Pancreas (tissue), 10 donors: ENCODE results near the gene CCNE1. TPM values are rescaled to one million over a fixed set of nuclear protein-coding genes. Genes with fewer than 3 reads are reported as not detected.
"Not testable (repeated sequence)": the region's sequence is repeated elsewhere in the genome, so short reads cannot be mapped to it uniquely, and the experiment has no call there.

Experiments used
- ATAC-seq, 4 donors: fragments of 200-7000 bp; cut with Tn5 transposase; one replicate each; pipeline versions ENCODE4 v1.8.0 to v1.9.1; 2020; ENCODE audit warnings: mild to moderate bottlenecking in 4 of 4, moderate library complexity in 4 of 4
- DNase-seq, 6 donors: peaks; one replicate each; pipeline ENCODE4 v3.0.0-alpha.2; 2020
- FAIRE-seq: peaks from 2 replicates; lab custom pipeline; 2012; peaks lifted over from hg19 to GRCh38; lab: Jason Lieb, UNC
- H3K27ac ChIP-seq, 4 donors: fragments of 200-600 bp; sonication (generic); 1 replicate in 3 of 4; 2 replicates in 1 of 4; pipeline versions ENCODE4 v1.5.0 to v1.8.0; 2020
- H3K27me3 ChIP-seq, 4 donors: fragments of 200-600 bp; one replicate each; pipeline ENCODE4 v1.8.0; 2021
- H3K36me3 ChIP-seq, 3 donors: fragments of 200-600 bp; sonication (generic) in 1 of 3; one replicate each; pipeline versions ENCODE4 v1.5.0 to v1.8.0; 2020 to 2021
- H3K4me1 ChIP-seq, 3 donors: fragments of 200-600 bp; one replicate each; pipeline ENCODE4 v1.8.0; 2021
- H3K4me3 ChIP-seq, 4 donors: fragments of 200-600 bp; sonication (generic) in 2 of 4; one replicate each; pipeline versions ENCODE4 v1.5.0 to v1.8.0; 2020 to 2021
- H3K9me3 ChIP-seq, 4 donors: fragments of 200-600 bp; one replicate each; pipeline ENCODE4 v1.8.0; 2021
- CTCF ChIP-seq, 4 donors: fragments of 200-600 bp; sonication (generic) in 3 of 4; IDR thresholded peaks; one replicate each; pipeline versions ENCODE4 v1.5.0 to v1.8.0; 2021; ENCODE audit warnings: antibody characterized with exemption in 4 of 4
- WGBS, 2 donors: extraction: QIAGEN DNeasy Blood & Tissue Kit; methylation state at CpG; one replicate each; pipeline ENCODE4 v1.1.7; 2013; 5-methylcytosine and 5-hydroxymethylcytosine counted together
- intact Hi-C, 3 donors: fragments of 100-400 bp; cut with DNase I; formaldehyde crosslinking; loops; one replicate each; pipeline versions ENCODE4 v1.11.1 to v1.14.2; 2022
- polyA plus RNA-seq, 2 donors: library from polyadenylated mRNA; stranded (reverse); fragments of 200-250 nt; gene quantifications; one replicate each; pipeline ENCODE4 v1.2.3, GENCODE V29; 2013
- total RNA-seq, 6 donors: library from RNA; stranded (reverse); fragmentation: NEBNext Ultra II Directional in 4 of 6; extraction: Animal tissue kit (Norgen Biotek cat#: 25700) in 4 of 6; gene quantifications; one replicate each; pipeline versions ENCODE4 v1.2.1 to v1.2.4, GENCODE V29; 2021 to 2023
- donor health status: healthy with polysubstance abuse.
- donor health status: DM: no; HTN: no; CAD: no; lungs with moderate emphysema.
- donor health status: DM: no; HTN: no; CAD: no.
- donor health status: control.
- donor health status: control.
- donor health status: Bipolar disorder and iron deficiency.
- donor health status: DM: yes; HTN: yes; CAD: no.
- donor health status: DM: no; HTN: no; CAD: no.
- donor health status: DM: no; HTN: no; CAD: no.
- donor health status: DM: yes; HTN: yes; CAD: no.

Gene CCNE1
- total and polyA plus RNA-seq, 8 donors = 0.23 to 1.9 (median 0.74) TPM

GRCh38 chr19:29798774-29799497, 12.9 kb upstream of the CCNE1 start:
- FAIRE-seq = no peak
- 77 to 85% methylated on average over 9 of the region's 9 CpGs for WGBS, 2 donors
- no peak for TF ChIP-seq CTCF (IDR thresholded peaks at IDR 0.05)

GRCh38 chr19:29800100-29800825, 11.5 kb upstream of the CCNE1 start:
- WGBS, 2 donors = 69 to 72% methylated on average over 12 of the region's 12 CpGs
- Histone ChIP-seq H3K4me1 (peaks cover 0 to 3% (median 2%) of the 10 kb centered on the region in 3 donors), H3K27me3 (no peaks in the 10 kb centered on the region), H3K4me3 (no peak overlapping the region), H3K27ac (no peak overlapping the region), H3K36me3 (no peaks in the 10 kb centered on the region), H3K9me3 (no peaks in the 10 kb centered on the region)
- intact Hi-C loops = no loop called here
- DNase-seq (no peak), ATAC-seq (no peak), FAIRE-seq (no peak)
- TF ChIP-seq CTCF (IDR thresholded peaks at IDR 0.05) = no peak

More at GRCh38 chr19:29798774-29799497, 12.9 kb upstream of the CCNE1 start:
- no peaks in the 10 kb centered on the region for H3K4me1 ChIP-seq
- H3K4me3 ChIP-seq = no peak overlapping the region
- H3K27me3 ChIP-seq = no peaks in the 10 kb centered on the region
- intact Hi-C loops = no loop called here
- ATAC-seq (no peak), DNase-seq (no peak)
- no peaks in the 10 kb centered on the region for H3K36me3 ChIP-seq
- no peaks in the 10 kb centered on the region for H3K9me3 ChIP-seq
- H3K27ac ChIP-seq = no peak overlapping the region

GRCh38 chr19:29803951-29804350, 7.8 kb upstream of the CCNE1 start:
- H3K36me3 ChIP-seq, ATAC-seq, intact Hi-C loops, H3K4me3 ChIP-seq, H3K27ac ChIP-seq, FAIRE-seq, H3K4me1 ChIP-seq, H3K9me3 ChIP-seq, DNase-seq, H3K27me3 ChIP-seq: not testable (repeated sequence)
- WGBS, 2 donors = 92 to 94% methylated on average over 13 of the region's 13 CpGs

GRCh38 chr19:29804493-29804892, 7.3 kb upstream of the CCNE1 start:
- ATAC-seq = peak in 1 of 4 donors; percentile 13
- H3K27me3 ChIP-seq = no peaks in the 10 kb centered on the region

More at GRCh38 chr19:29804493-29804892, 7.3 kb upstream of the CCNE1 start:
- DNase-seq (no peak), FAIRE-seq (no peak)
- no peak for TF ChIP-seq CTCF (IDR thresholded peaks at IDR 0.05)
- H3K9me3 ChIP-seq = no peaks in the 10 kb centered on the region
- H3K27ac ChIP-seq = no peak overlapping the region
- H3K4me1 ChIP-seq = peaks cover 0 to 5% (median 4%) of the 10 kb centered on the region in 3 donors
- H3K4me3 ChIP-seq = no peak overlapping the region
- no peaks in the 10 kb centered on the region for H3K36me3 ChIP-seq
- 71% methylated on average over 3 of the region's 3 CpGs for WGBS, 2 donors
- intact Hi-C loops = no loop called here
